Keratinocyte (primary cell): ENCODE results near the gene GRP.

ENCODE experiments used
- EZH2 ChIP-seq: IDR thresholded peaks from one replicate; pipeline ENCODE4 v1.6.1; 2012; ENCODE audit warnings: inconsistent platforms, mild to moderate bottlenecking, low read length, moderate library complexity
- TF ChIP-seq, protein P1 (sequence below), 3 experiments: IDR thresholded peaks in 1 of 3; conservative IDR thresholded peaks in 1 of 3; optimal IDR thresholded peaks in 1 of 3; 2 replicates in 2 of 3; 3 replicates in 1 of 3; pipeline versions ENCODE3 to v1.5.1; 2011; ENCODE audit warnings: low read length in 3 of 3, mild to moderate bottlenecking in 3 of 3, moderate library complexity in 2 of 3, control low read depth in 1 of 3, inconsistent platforms in 1 of 3; ENCODE audit not compliant: insufficient read depth in 2 of 3; ENCODE audit errors: extremely low read depth in 1 of 3

DNA sequence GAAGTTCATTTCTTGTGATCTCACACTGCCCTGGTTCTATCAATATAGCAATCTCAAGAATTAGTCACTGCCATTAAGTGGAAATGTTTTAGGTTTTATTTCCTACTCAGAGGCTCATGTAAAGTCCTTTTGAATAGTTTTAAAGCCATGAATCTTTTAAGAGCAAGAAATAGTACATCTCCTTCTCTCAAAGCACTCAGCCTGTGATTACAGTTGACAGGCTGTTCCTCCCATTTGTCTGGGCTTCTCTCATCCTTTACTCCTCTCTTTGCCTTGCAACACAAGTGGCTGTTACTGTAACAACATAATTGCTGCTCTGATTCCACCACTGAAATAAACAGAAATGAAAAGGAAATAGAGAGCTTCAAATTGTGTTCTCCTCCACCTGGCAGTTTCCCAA, 18.4 kb downstream of the GRP start:
- TF ChIP-seq, protein P1, sequence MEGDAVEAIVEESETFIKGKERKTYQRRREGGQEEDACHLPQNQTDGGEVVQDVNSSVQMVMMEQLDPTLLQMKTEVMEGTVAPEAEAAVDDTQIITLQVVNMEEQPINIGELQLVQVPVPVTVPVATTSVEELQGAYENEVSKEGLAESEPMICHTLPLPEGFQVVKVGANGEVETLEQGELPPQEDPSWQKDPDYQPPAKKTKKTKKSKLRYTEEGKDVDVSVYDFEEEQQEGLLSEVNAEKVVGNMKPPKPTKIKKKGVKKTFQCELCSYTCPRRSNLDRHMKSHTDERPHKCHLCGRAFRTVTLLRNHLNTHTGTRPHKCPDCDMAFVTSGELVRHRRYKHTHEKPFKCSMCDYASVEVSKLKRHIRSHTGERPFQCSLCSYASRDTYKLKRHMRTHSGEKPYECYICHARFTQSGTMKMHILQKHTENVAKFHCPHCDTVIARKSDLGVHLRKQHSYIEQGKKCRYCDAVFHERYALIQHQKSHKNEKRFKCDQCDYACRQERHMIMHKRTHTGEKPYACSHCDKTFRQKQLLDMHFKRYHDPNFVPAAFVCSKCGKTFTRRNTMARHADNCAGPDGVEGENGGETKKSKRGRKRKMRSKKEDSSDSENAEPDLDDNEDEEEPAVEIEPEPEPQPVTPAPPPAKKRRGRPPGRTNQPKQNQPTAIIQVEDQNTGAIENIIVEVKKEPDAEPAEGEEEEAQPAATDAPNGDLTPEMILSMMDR (optimal IDR thresholded peaks at IDR 0.05 in 1 of 3, IDR thresholded peaks at IDR 0.05 in 1 of 3, conservative IDR thresholded peaks at IDR 0.05 in 1 of 3; ENCODE audit: extremely low read depth in 1 of 3, insufficient read depth in 2 of 3, low read length in 3 of 3) = no peak
- no peak for TF ChIP-seq EZH2
